SK-N-SH (cell line): ENCODE measurements around the gene C1S. TPM values are rescaled to one million over a fixed set of nuclear protein-coding genes. Genes with fewer than 3 reads are reported as not detected.

Source experiments
- CTCF ChIA-PET: fragments of 300-600, 350-600 bp; formaldehyde crosslinking; extraction: SDS; loops from one replicate; lab custom pipeline; 2021; lab: Yijun Ruan, JAX
- POLR2A ChIA-PET: fragments of 350-600 bp; sonication (Branson Sonifier 250); formaldehyde crosslinking; extraction: SDS; loops from one replicate; lab custom pipeline; 2020; ENCODE audit warnings: antibody characterized with exemption, inconsistent platforms; lab: Yijun Ruan, JAX
- DNase-seq: peaks from one replicate; pipeline ENCODE4 v3.0.0; 2012
- H2AFZ ChIP-seq: fragments of 200-600 bp; sonication (generic); 2 replicates; pipeline ENCODE4 v1.8.1; 2016; ENCODE audit warnings: antibody characterized with exemption, mild to moderate bottlenecking, low read depth
- H3F3A ChIP-seq: fragments of 200-600 bp; sonication (generic); replicated peaks from 2 replicates; pipeline ENCODE3; 2016; ENCODE audit warnings: antibody characterized with exemption, mild to moderate bottlenecking; ENCODE audit not compliant: insufficient read depth
- H3K27ac ChIP-seq, 2 experiments: fragments of 200-500 bp in 1 of 2; fragments of 200-600 bp in 1 of 2; sonication (Bioruptor generic) in 1 of 2; sonication (generic), shearing (Covaris generic) in 1 of 2; 2 replicates each; pipeline versions ENCODE4 v1.5.1 to v1.6.1; 2014 to 2016; ENCODE audit warnings: low read depth in 2 of 2, inconsistent platforms in 1 of 2, low read length in 1 of 2, mild to moderate bottlenecking in 1 of 2, mixed read lengths in 1 of 2
- H3K27me3 ChIP-seq: fragments of 200-600 bp; sonication (generic), shearing (Covaris generic); 2 replicates; pipeline ENCODE4 v1.6.1; 2016; ENCODE audit warnings: mixed run types; ENCODE audit not compliant: insufficient read depth
- H3K36me3 ChIP-seq, 2 experiments: fragments of 200-500 bp in 1 of 2; fragments of 200-600 bp in 1 of 2; sonication (Bioruptor generic) in 1 of 2; sonication (generic) in 1 of 2; replicated peaks in 1 of 2; 2 replicates each; pipeline versions ENCODE3 to v1.5.1; 2014 to 2016; ENCODE audit warnings: low read length in 1 of 2, mild to moderate bottlenecking in 1 of 2; ENCODE audit not compliant: insufficient read depth in 2 of 2, control insufficient read depth in 1 of 2
- H3K4me1 ChIP-seq, 2 experiments: fragments of 200-500 bp in 1 of 2; fragments of 200-600 bp in 1 of 2; sonication (Bioruptor generic) in 1 of 2; sonication (generic), shearing (Covaris generic) in 1 of 2; 2 replicates each; pipeline versions ENCODE4 v1.5.1 to v1.6.1; 2014 to 2016; ENCODE audit warnings: low read depth in 1 of 2, low read length in 1 of 2, mixed run types in 1 of 2; ENCODE audit not compliant: insufficient read depth in 2 of 2, control insufficient read depth in 1 of 2
- H3K4me2 ChIP-seq: fragments of 200-600 bp; sonication (generic), shearing (Covaris generic); 2 replicates; pipeline ENCODE4 v1.6.1; 2017; ENCODE audit warnings: mixed run types
- H3K4me3 ChIP-seq, 2 experiments: fragments of 200-500 bp in 1 of 2; fragments of 200-600 bp in 1 of 2; sonication (Bioruptor generic) in 1 of 2; sonication (generic), shearing (Covaris generic) in 1 of 2; 2 replicates each; pipeline versions ENCODE4 v1.5.1 to v1.8.1; 2014 to 2016; ENCODE audit warnings: low read depth in 2 of 2, inconsistent platforms in 1 of 2, low read length in 1 of 2, mild to moderate bottlenecking in 1 of 2, mixed read lengths in 1 of 2, moderate library complexity in 1 of 2
- H3K79me2 ChIP-seq: fragments of 200-600 bp; sonication (generic); 2 replicates; pipeline ENCODE4 v1.8.1; 2017; ENCODE audit warnings: mild to moderate bottlenecking; ENCODE audit not compliant: insufficient read depth
- H3K9ac ChIP-seq: fragments of 200-600 bp; sonication (generic); 2 replicates; pipeline ENCODE4 v1.6.1; 2017; ENCODE audit warnings: mixed run types
- H3K9me2 ChIP-seq: fragments of 200-600 bp; sonication (generic); 2 replicates; pipeline ENCODE4 v1.6.1; 2017; ENCODE audit warnings: mixed run types
- H3K9me3 ChIP-seq: fragments of 200-600 bp; sonication (generic); 2 replicates; pipeline ENCODE4 v1.6.1; 2017; ENCODE audit warnings: mixed run types, mild to moderate bottlenecking, moderate library complexity
- H4K20me1 ChIP-seq: fragments of 200-600 bp; sonication (generic); 2 replicates; pipeline ENCODE4 v1.6.1; 2017; ENCODE audit warnings: mild to moderate bottlenecking, mixed run types; ENCODE audit not compliant: insufficient read depth
- ELF1 ChIP-seq: IDR thresholded peaks from 2 replicates; pipeline ENCODE4 v1.4.0; 2012
- EP300 ChIP-seq, 2 experiments: IDR thresholded peaks; 2 replicates each; pipeline versions ENCODE4 v1.4.0 to v1.6.1; 2012; ENCODE audit warnings: borderline replicate concordance in 1 of 2, low read depth in 1 of 2, low read length in 1 of 2
- FOSL2 ChIP-seq: IDR thresholded peaks from 2 replicates; pipeline ENCODE4 v1.4.0; 2012; ENCODE audit warnings: low read depth, mild to moderate bottlenecking, moderate library complexity, borderline replicate concordance
- FOXJ3 ChIP-seq: sonication (generic); formaldehyde crosslinking; IDR thresholded peaks from 2 replicates; pipeline ENCODE4 v1.5.1; 2020; ENCODE audit warnings: mild to moderate bottlenecking, missing genetic modification reagents
- GABPA ChIP-seq: IDR thresholded peaks from 2 replicates; pipeline ENCODE4 v1.4.0; 2012; ENCODE audit warnings: low read depth, mild to moderate bottlenecking
- GATA2 ChIP-seq: sonication (generic); formaldehyde crosslinking; IDR thresholded peaks from 2 replicates; pipeline ENCODE4 v1.5.0; 2020; ENCODE audit warnings: mild to moderate bottlenecking, missing genetic modification reagents
- JUND ChIP-seq: IDR thresholded peaks from 2 replicates; pipeline ENCODE4 v1.4.0; 2012
- MXI1 ChIP-seq: IDR thresholded peaks from 2 replicates; pipeline ENCODE4 v1.6.1; 2012; ENCODE audit warnings: mild to moderate bottlenecking, low read depth, low read length, improper control_type of control experiment
- NRF1 ChIP-seq: IDR thresholded peaks from 2 replicates; pipeline ENCODE4 v1.6.1; 2012; ENCODE audit warnings: low read depth, mild to moderate bottlenecking, low read length
- POLR2AphosphoS5 ChIP-seq: IDR thresholded peaks from 2 replicates; pipeline ENCODE4 v1.6.1; 2012; ENCODE audit warnings: low read depth, low read length
- RCOR1 ChIP-seq: fragments of 150-350 bp; IDR thresholded peaks from 2 replicates; pipeline ENCODE4 v1.6.1; 2017; ENCODE audit warnings: antibody characterized with exemption, low read length
- RXRA ChIP-seq: IDR thresholded peaks from 2 replicates; pipeline ENCODE4 v1.4.0; 2012; ENCODE audit warnings: low read depth, mild to moderate bottlenecking, borderline replicate concordance
- SIN3A ChIP-seq: IDR thresholded peaks from 2 replicates; pipeline ENCODE4 v1.6.1; 2012; ENCODE audit warnings: low read depth, mild to moderate bottlenecking, low read length, moderate library complexity, borderline replicate concordance
- TAF1 ChIP-seq: IDR thresholded peaks from 2 replicates; pipeline ENCODE4 v1.6.1; 2012; ENCODE audit warnings: low read depth, mild to moderate bottlenecking, low read length, moderate library complexity, borderline replicate concordance
- TCF12 ChIP-seq: IDR thresholded peaks from 2 replicates; pipeline ENCODE4 v1.4.0; 2012
- WGBS: methylation state at CpG from one replicate; pipeline ENCODE4 v1.1.6; 2017; ENCODE audit warnings: low lambda C conversion rate; 5-methylcytosine and 5-hydroxymethylcytosine counted together
- polyA plus RNA-seq, 3 experiments: library from polyadenylated mRNA; depleted of rRNA; stranded (reverse); fragments of >200 nt; gene quantifications; 2 replicates each; pipeline ENCODE4 v1.2.3, GENCODE V29; 2012
- TF ChIP-seq, protein P1 (sequence below): IDR thresholded peaks from 2 replicates; pipeline ENCODE4 v1.4.0; 2012; ENCODE audit warnings: low read depth, borderline replicate concordance
- TF ChIP-seq, protein P2 (sequence below): IDR thresholded peaks from 2 replicates; pipeline ENCODE4; 2012

The C1S gene
- polyA plus RNA-seq, 1 of the 3 experiments (the other 2 are of a cell fraction): 14.5 TPM

DNA sequence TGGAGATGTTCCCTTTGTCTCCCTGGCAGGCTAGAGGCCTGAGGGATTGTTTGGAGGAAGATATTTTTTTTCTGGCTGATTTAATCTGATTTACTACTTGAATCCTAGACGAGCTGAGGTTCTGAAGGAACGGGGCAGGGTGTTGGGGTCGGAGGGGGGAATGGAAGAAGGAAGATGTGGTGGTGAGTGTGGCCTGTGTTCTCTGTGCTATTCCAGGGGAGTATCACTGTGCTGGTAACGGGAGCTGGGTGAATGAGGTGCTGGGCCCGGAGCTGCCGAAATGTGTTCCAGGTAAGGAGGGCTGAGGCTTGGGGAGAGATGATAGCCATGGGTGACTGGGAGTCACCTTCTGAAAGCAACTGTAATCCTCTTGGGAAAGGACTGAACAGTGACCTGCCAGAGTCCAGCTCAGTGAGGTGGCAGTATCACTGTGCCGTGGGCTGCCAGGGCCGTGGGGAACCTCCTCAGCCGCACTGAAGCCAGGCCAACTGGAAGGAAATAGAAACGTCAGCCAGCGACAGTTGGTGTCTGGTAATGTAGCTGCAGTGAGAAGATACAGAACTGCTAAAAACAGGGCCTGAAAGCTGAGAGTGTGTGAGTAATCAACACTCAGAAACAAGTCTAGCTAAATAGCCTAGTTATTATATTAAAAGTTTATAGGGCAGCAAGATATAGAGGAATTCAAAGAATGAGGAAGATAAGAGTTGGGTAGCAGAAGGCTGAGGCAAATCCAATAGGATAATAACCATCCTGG is 7.9 kb downstream of the C1S start:
- no peaks in the 10 kb centered on the region for H3K9me2 ChIP-seq
- ChIA-PET POLR2A (interaction anchor here (1.1 kb wide), 1 partner anchor 40 kb away, joined by 3 read pairs; no protein-coding TSS in a partner anchor), CTCF (interaction anchor here (0.7 to 1.5 kb wide), 4 partner anchors 8 to 129 kb away, joined by 3 to 6 read pairs (median 4); partner anchors contain the start of gene C1S)
- H3K4me3 ChIP-seq: no peak overlapping the region
- peaks cover 11% of the 10 kb centered on the region; the same call in 1 of the 2 replicates for H3K27me3 ChIP-seq
- no peaks in the 10 kb centered on the region for H3F3A ChIP-seq
- no peaks in the 10 kb centered on the region for H3K36me3 ChIP-seq
- no peak for DNase-seq
- no peak overlapping the region for H3K9ac ChIP-seq
- H2AFZ ChIP-seq: no peak overlapping the region
- no peaks in the 10 kb centered on the region for H4K20me1 ChIP-seq
- no peak overlapping the region for H3K4me2 ChIP-seq
- TF ChIP-seq TAF1 (no peak), SIN3A (no peak), RCOR1 (no peak), FOSL2 (no peak), JUND (no peak), ELF1 (no peak), FOXJ3 (no peak)
- no peak overlapping the region for H3K27ac ChIP-seq
- WGBS: 53% methylated on average over 10 of the region's 11 CpGs
- H3K9me3 ChIP-seq: no peaks in the 10 kb centered on the region
- H3K79me2 ChIP-seq: no peaks in the 10 kb centered on the region
- no peaks in the 10 kb centered on the region; a peak in 1 of 4 replicates for H3K4me1 ChIP-seq

DNA sequence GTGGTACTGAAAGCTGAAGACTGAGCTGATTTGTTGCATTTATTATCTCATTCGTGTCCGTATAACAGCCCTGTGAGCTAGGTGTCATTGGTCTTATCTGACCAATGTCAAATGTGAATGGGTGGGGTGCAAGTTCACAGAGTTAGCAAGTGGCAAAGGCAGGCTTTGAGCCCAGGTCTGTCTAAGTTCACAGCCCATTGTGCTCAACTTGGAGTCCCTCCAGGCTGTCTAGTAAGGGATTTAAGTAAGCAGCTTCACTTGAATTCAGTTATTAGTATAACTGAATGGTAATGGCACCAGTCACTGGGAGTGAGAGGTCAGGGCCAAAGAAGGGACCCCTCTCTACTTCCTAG is 8.5 kb downstream of the C1S start:
- 23% methylated on average over 2 of the region's 2 CpGs for WGBS
- no peak for DNase-seq
- H3K9ac ChIP-seq: no peak overlapping the region

DNA sequence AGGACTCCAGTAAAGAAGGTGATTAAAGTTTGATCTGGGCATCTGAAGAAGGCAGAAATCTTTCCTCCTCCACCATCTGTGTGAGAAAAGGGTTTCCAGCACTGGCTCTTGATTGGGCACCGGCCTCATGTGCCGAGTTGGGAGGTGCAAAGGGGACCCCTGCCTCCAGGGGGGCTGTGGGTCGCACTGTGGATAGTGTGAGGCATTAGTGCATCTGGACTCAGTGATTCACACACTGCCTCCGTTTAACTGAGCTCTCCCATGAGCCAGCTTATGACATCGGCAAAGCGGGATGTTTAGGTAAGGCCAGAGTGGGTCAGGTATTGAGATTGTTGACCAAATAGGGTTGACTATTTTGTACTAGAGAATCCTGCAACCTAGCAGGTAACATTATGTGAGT is 8.9 kb downstream of the C1S start:
- no peak for TF ChIP-seq EP300 (IDR thresholded peaks at IDR 0.05; ENCODE audit: borderline replicate concordance in 1 of 2, low read depth in 1 of 2, low read length in 1 of 2)
- no peak for TF ChIP-seq NRF1
- no peak for TF ChIP-seq RXRA
- TF ChIP-seq MXI1: no peak
- TF ChIP-seq FOXJ3: no peak
- TF ChIP-seq POLR2AphosphoS5: no peak
- TF ChIP-seq ELF1: no peak
- TF ChIP-seq, protein P1, sequence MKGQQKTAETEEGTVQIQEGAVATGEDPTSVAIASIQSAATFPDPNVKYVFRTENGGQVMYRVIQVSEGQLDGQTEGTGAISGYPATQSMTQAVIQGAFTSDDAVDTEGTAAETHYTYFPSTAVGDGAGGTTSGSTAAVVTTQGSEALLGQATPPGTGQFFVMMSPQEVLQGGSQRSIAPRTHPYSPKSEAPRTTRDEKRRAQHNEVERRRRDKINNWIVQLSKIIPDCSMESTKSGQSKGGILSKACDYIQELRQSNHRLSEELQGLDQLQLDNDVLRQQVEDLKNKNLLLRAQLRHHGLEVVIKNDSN: no peak
- TF ChIP-seq SIN3A: no peak
- TF ChIP-seq GABPA: no peak
- no peak for TF ChIP-seq GATA2 (CRISPR knock-in tag)
- no peaks in the 10 kb centered on the region for H4K20me1 ChIP-seq
- H3K36me3 ChIP-seq: no peaks in the 10 kb centered on the region
- peaks cover 11% of the 10 kb centered on the region; the same call in 1 of the 2 replicates for H3K27me3 ChIP-seq
- no peaks in the 10 kb centered on the region for H3K9me2 ChIP-seq
- CTCF ChIA-PET: interaction anchor here (1.3 to 1.5 kb wide), 2 partner anchors 9 to 44 kb away, joined by 5 to 6 read pairs; partner anchors contain the start of gene C1S
- H2AFZ ChIP-seq: no peak overlapping the region
- WGBS: 54% methylated on average over 6 of the region's 6 CpGs
- H3K27ac ChIP-seq: no peak overlapping the region
- no peaks in the 10 kb centered on the region for H3K9me3 ChIP-seq
- no peak for DNase-seq
- POLR2A ChIA-PET: interaction anchor here (1.1 kb wide), 1 partner anchor 39 kb away, joined by 3 read pairs; no protein-coding TSS in a partner anchor
- no peaks in the 10 kb centered on the region for H3K79me2 ChIP-seq
- no peaks in the 10 kb centered on the region for H3F3A ChIP-seq
- no peak overlapping the region for H3K4me2 ChIP-seq
- H3K4me1 ChIP-seq: no peaks in the 10 kb centered on the region; a peak in 1 of 4 replicates
- no peak overlapping the region for H3K4me3 ChIP-seq
- no peak overlapping the region for H3K9ac ChIP-seq

More for the DNA sequence above, 8.5 kb downstream of the C1S start:
- H3K27me3 ChIP-seq: peaks cover 11% of the 10 kb centered on the region; the same call in 1 of the 2 replicates
- H3K9me3 ChIP-seq: no peaks in the 10 kb centered on the region
- H3K79me2 ChIP-seq: no peaks in the 10 kb centered on the region
- ChIA-PET CTCF (interaction anchor here (1.3 to 1.5 kb wide), 2 partner anchors 9 to 44 kb away, joined by 5 to 6 read pairs; partner anchors contain the start of gene C1S), POLR2A (interaction anchor here (1.1 kb wide), 1 partner anchor 39 kb away, joined by 3 read pairs; no protein-coding TSS in a partner anchor)
- H3K27ac ChIP-seq: no peak overlapping the region
- no peak overlapping the region for H2AFZ ChIP-seq
- H3K36me3 ChIP-seq: no peaks in the 10 kb centered on the region
- H4K20me1 ChIP-seq: no peaks in the 10 kb centered on the region
- H3K4me3 ChIP-seq: no peak overlapping the region
- no peak overlapping the region for H3K4me2 ChIP-seq
- H3F3A ChIP-seq: no peaks in the 10 kb centered on the region
- H3K4me1 ChIP-seq: no peaks in the 10 kb centered on the region; a peak in 1 of 4 replicates
- no peaks in the 10 kb centered on the region for H3K9me2 ChIP-seq
- TF ChIP-seq TCF12 (no peak), TAF1 (no peak), GATA2 (CRISPR knock-in tag) (no peak)
- TF ChIP-seq, protein P2, sequence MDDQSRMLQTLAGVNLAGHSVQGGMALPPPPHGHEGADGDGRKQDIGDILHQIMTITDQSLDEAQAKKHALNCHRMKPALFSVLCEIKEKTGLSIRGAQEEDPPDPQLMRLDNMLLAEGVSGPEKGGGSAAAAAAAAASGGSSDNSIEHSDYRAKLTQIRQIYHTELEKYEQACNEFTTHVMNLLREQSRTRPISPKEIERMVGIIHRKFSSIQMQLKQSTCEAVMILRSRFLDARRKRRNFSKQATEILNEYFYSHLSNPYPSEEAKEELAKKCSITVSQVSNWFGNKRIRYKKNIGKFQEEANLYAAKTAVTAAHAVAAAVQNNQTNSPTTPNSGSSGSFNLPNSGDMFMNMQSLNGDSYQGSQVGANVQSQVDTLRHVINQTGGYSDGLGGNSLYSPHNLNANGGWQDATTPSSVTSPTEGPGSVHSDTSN: no peak
